HepG2 (cell line): ENCODE measurements around the gene CNOT1. TPM values are rescaled to one million over a fixed set of nuclear protein-coding genes. Genes with fewer than 3 reads are reported as not detected.

ENCODE experiments used
- ATF3 ChIP-seq: sonication (generic); formaldehyde crosslinking; IDR thresholded peaks from 2 replicates; pipeline ENCODE4 v1.4.0; 2020; ENCODE audit warnings: missing genetic modification reagents
- IRX3 ChIP-seq: sonication (generic); formaldehyde crosslinking; IDR thresholded peaks from 2 replicates; pipeline ENCODE4 v1.8.1; 2023; ENCODE audit warnings: mild to moderate bottlenecking, low read depth, missing genetic modification reagents, borderline replicate concordance
- TMF1 ChIP-seq: sonication (generic); formaldehyde crosslinking; IDR thresholded peaks from 2 replicates; pipeline ENCODE4 v1.8.1; 2022; ENCODE audit warnings: low read depth, missing genetic modification reagents
- ZNF512 ChIP-seq: sonication (generic); formaldehyde crosslinking; IDR thresholded peaks from 2 replicates; pipeline ENCODE4 v1.4.0; 2020; ENCODE audit warnings: mild to moderate bottlenecking, missing genetic modification reagents
- ZNF609 ChIP-seq: sonication (generic); formaldehyde crosslinking; IDR thresholded peaks from 2 replicates; pipeline ENCODE4 v1.4.0; 2020; ENCODE audit warnings: mild to moderate bottlenecking, missing genetic modification reagents, borderline replicate concordance
- polyA plus RNA-seq, 8 experiments: library from polyadenylated mRNA; depleted of rRNA in 3 of 8; stranded (reverse) in 7 of 8; unstranded in 1 of 8; fragments of >200 nt; fragmentation: Illumina TruSeq in 4 of 8; extraction: Trizol in 4 of 8; gene quantifications; 2 replicates each; pipeline versions ENCODE4 v1.2.1 to v1.2.3, GENCODE V29; 2011 to 2016; ENCODE audit warnings: low read depth in 4 of 8, missing spikeins in 1 of 8, mixed read lengths in 1 of 8; ENCODE audit not compliant: insufficient read depth in 1 of 8
- total RNA-seq, 5 experiments: library from RNA; depleted of rRNA; stranded (reverse); fragments of >200 nt; fragmentation: Illumina TruSeq; extraction: Trizol; gene quantifications; 2 replicates each; pipeline ENCODE4 v1.2.3, GENCODE V29; 2016; ENCODE audit warnings: low read depth in 1 of 5

The CNOT1 gene
- total and polyA plus RNA-seq, 2 of the 13 experiments (the other 11 are each of a cell fraction or from before 2014, with no cell fraction given): 188 to 232 TPM

DNA sequence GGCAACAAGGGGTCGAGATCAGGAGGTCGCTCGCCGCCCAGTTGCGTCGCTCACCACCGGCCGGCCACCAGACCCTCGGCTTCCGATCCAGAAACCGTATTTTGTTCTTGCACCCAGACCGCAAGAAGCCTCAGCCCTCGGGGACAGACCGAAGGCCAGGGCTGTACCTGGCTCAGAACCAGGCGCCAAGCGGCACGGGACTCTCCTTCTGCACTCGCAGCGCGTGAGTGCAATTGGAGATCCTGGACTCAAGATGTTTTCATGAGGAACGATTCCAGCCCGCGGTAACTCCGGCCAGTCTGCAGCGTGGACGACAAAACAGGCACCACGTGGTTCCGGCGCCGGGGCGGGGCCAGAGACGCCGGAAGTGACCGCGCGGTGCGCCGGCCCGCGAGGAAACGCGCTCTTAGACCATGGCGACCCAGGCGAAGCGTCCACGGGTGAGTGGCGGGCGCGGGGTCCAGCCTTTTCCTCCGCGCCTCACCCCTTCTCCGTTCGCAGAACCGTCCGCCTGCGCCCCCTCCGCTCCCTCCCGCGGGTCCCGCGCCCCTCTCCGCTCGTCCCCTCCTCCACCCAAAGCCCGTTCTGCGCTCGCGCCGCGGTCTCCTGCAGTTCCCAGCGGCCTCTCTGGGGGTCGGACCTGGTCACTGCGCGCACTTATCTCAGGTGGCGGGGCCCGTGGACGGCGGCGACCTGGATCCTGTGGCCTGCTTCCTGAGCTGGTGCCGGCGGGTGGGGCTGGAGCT is 114.3 kb downstream of the CNOT1 start, which contains the start of gene SETD6 (continued):
- TF ChIP-seq ZNF609 (CRISPR knock-in tag) (peak; percentile 58; the same call in 1 of the 2 replicates), ATF3 (no peak; the same call in 1 of the 2 replicates), ZNF512 (CRISPR knock-in tag) (no peak), IRX3 (CRISPR knock-in tag) (peak; percentile 69; the same call in 1 of the 2 replicates), TMF1 (peak; percentile 83; the same call in 1 of the 2 replicates)
